Fibroblast of pulmonary artery (primary cell): Measurements from ENCODE around the gene KDM1B.

Experiments used
- DNase-seq: peaks from one replicate; pipeline ENCODE4 v3.0.0-alpha.2; 2010; ENCODE audit warnings: low read depth
- H3K4me3 ChIP-seq: replicated peaks from 2 replicates; pipeline ENCODE4 v1.5.1; 2011; ENCODE audit warnings: low read depth, mild to moderate bottlenecking, control low read depth, low read length, moderate library complexity
- TF ChIP-seq, protein P1 (sequence below): IDR thresholded peaks from 2 replicates; pipeline ENCODE4 v1.5.1; 2011; ENCODE audit warnings: mild to moderate bottlenecking, control low read depth, low read length, inconsistent platforms; ENCODE audit errors: missing control alignments

KDM1B gene

DNA sequence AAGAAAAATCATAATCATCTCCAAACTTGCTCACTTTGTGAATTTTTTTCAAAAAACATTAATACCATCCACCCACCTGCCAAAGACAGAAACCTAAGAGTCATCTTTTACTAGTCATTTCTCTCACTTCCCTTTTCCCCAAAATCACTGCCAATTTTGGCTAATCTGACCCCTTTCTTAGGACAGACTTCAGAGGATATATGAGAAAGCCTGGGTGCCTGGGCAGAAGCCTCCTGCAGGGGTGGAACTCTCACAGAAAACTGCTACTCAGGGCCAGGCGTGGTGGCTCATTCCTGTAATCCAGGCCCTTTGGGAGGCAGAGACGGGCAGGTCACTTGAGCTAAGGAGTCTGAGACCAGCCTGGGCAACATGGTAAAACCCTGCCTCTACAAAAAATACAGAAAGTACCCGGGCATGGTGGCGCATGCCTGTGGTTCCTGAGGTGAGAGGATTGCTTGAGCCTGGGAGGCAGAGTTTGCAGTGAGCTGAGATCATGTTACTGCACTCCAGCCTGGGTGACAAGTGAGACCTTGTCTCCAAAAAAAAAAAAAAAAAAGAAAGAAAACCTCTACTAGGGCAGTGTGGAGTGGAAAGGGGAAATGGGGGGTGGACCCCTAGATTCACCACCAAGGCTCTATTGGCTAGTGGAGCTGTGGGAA, 105.4 kb downstream of the KDM1B start:
- H3K4me3 ChIP-seq = no peak overlapping the region
- peak; percentile 15 for DNase-seq
- TF ChIP-seq, protein P1, sequence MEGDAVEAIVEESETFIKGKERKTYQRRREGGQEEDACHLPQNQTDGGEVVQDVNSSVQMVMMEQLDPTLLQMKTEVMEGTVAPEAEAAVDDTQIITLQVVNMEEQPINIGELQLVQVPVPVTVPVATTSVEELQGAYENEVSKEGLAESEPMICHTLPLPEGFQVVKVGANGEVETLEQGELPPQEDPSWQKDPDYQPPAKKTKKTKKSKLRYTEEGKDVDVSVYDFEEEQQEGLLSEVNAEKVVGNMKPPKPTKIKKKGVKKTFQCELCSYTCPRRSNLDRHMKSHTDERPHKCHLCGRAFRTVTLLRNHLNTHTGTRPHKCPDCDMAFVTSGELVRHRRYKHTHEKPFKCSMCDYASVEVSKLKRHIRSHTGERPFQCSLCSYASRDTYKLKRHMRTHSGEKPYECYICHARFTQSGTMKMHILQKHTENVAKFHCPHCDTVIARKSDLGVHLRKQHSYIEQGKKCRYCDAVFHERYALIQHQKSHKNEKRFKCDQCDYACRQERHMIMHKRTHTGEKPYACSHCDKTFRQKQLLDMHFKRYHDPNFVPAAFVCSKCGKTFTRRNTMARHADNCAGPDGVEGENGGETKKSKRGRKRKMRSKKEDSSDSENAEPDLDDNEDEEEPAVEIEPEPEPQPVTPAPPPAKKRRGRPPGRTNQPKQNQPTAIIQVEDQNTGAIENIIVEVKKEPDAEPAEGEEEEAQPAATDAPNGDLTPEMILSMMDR = no peak

DNA sequence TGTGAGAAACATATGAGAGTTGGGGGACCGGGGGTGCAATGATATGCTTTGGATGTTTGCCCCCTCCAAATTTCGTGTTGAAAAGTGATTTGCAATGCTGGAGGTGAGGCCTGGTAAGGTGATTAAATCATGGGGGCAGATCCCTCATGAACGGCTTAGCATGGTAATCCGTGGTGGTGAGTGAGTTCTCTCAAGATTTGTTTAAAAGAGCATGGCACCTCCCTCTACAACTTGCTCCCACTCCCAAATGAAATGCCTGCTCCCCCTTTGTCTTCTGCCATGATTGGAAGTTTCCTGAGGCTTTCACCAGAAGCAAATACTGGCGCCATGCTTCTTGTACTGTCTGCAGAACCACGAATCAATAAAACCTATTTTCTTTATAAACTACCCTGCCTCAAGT, 106.7 kb downstream of the KDM1B start:
- H3K4me3 ChIP-seq = no peak overlapping the region
- TF ChIP-seq, protein P1 = no peak
- no peak for DNase-seq

DNA sequence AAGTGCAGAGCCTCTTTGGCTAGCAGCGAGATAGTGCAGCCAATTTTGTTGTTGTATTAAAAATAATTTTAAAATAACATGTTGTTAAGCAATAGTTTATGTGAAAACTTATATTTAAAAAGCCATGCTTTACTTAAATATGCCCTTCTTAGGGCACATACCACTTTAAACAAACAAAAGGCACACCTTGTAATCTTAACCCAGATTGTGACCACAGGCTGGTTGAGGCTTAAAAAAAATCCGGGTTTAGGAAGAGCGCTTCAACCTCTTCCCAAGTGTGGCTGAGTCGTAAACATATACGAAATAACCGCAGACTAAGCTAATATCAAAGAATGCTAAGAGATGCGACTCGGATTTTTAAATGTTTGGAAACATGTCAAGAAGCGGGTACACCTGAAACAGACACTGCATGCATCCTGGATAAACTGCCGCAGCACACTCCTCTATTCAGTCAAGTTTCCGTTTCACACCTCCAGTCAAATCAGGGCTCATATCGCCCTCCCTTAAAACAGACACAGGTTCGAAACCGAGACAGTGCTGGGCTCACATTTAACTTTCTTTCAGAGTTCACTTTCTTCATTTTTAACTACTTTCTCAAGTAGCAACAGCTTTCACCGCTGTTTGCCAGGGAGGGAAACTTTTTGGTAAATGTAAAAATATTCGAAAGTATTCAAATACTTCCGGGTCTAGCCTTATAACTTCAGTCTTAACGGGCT, 107.6 kb downstream of the KDM1B start:
- H3K4me3 ChIP-seq = peak overlapping the region; percentile 91
- peak; percentile 7 for DNase-seq
- TF ChIP-seq, protein P1 = no peak

DNA sequence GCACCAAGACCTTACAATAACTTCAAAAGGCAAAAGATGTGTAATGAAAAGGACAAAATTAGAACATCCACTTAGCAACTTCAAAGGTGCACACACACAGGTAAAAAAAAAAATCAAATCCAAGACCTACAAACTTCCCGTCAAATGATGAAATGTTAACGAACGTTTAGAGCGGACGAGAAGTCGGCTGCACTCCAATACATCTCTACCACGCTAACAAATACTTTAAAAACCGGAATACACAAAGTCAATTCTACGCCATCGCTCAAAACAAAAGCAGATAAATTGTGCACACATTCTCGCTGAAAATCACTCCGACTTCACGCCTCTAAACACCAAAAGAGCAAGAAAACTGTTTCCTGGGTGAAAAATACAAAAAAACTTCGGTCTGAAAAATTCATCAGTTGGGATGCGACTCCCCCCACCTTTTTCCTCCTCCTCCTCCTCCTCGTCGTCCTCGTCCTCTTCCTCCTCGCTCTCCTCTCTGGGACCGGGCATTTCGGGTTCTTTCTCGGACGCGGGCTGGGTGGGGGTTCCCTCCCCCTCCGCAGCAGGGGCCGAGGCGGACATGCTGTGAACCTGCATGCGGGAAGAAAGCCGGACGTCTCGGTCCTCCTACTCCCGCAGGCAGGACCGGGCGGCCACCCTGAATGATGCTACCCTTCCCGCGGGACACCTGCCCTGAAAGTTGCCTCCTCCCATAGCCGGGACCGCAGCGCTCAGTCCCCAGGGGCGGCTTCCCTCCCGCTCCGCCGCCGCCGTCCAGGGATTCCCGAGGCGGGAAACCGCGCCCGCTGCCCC, 108.4 kb downstream of the KDM1B start:
- H3K4me3 ChIP-seq = peak overlapping the region; percentile 91
- DNase-seq = peak; percentile 27
- TF ChIP-seq, protein P1 = no peak

DNA sequence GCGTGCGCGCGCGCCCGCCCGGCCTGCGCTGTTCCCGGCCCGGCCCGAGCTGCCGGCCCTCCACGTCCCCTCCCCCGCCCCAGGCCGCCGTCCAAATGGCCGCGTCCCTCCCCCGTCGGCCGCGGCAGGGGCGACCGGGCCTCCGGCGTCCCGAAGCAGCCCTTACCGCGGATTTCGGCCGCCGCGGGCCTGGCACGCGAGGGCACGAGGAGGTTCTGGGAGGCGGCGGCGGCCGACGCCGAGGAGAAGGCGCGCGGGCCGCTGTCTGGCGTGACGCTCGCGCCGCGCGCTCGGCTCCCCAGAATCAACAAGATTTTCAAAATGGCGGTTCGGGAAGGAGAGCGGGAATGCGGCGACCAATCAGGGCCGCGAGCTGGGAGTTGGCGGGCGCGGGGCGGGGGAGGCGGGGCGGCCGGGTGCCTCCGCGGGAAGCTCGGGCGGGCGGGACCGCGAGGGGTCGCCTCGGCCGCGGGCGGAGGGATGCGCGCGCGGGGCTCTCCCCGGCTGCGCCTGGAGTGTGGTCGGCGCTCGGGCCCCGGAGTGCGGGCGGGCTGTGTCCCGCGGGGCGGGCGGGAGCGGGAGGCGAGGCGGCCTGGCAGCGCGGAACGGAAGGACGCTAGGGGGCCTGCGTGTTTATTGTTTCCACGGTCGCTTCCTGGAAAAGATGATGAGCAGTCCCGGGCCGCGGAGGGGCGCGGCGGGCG, 109.1 kb downstream of the KDM1B start, which contains the start of gene DEK:
TSS of gene DEK (minus strand) at position 312 of the 704 bp plus-strand sequence. CDS start 543 bp downstream, outside the sequence.
- TF ChIP-seq, protein P1 = peak; percentile 32

DNA sequence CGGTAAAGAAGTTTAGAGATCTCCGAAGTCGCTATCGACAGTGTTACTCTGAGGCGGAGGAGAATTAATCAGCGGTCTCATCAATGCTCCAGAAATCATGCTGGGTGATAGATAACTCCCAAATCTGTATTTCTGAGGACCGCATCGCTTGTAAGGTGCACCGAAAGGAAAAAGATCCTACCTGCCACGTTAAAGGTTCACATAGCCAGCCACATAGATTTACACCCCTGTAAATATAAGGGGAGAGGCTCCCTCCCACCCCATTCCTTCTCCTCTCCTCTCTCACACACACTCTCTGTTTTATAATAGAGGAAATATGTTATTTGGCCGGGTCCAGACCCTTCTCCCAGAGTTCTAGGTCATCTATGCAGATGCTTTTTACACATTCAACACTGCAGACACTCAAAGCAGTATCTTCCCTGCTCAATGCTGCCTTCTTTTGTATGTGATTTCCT, 109.7 kb downstream of the KDM1B start:
- TF ChIP-seq, protein P1 = no peak
- peak overlapping the region; percentile 91 for H3K4me3 ChIP-seq
- DNase-seq = no peak

More for the DNA sequence above, 109.1 kb downstream of the KDM1B start, which contains the start of gene DEK:
- H3K4me3 ChIP-seq = peak within 1 kb of the TSS; percentile 91
- DNase-seq = peak; percentile 82
